ENCODE measurements around the gene LMF1. TPM values are rescaled to one million over a fixed set of nuclear protein-coding genes. Genes with fewer than 3 reads are reported as not detected.

The LMF1 gene
- total RNA-seq, 4 donors from 2014 or later: 7.7 to 15.8 (median 10.2) TPM

DNA sequence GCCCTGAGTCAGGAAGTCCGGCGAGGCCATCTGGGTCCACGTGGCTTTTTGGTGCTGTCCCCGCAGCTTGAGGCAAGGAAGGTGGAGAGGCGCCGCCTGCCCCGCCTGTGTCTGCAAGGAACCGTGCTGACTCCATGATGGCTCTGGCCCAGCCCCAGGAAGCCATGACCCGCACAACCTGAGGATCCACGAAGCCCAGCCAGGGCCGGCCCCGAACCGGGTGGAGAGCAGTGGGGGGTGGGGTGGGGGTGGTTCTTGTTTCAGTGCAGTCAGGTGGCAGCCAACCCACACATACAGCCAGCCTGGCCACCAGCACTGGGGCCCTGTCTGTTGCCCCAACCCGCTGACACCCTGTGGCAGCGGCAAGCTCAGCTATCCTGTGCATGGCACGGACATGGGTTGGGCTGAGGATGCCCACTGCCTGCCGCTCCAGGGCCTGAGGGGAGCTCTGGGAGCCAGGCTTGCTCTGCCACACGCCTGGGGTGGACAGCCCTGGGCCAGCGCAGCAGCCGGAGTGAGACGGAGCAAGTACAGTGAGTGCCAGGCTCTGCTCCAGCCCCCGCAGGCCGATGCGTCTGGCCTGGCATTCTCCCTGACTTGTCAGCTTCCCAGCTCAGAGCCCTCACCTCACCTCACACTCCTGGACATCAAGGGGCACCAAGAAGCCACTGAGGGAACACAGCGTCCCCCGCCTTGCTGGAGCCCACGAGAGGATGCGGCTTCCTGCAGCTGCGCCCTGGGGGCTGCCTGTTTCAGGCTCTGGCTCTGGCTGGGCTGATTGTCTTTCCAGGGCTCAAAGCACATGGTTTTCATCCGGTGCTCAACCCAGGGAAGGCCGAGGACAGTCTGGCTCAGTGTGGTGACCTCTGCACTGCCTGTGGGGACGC lies 68.8 kb downstream of the LMF1 start:
- ATAC-seq (no peak), DNase-seq (no peak)
- in situ Hi-C loops (cut with MboI; ENCODE audit: low sequenced_read_pairs in 4 of 4): no loop called here
- Histone ChIP-seq H3K4me3 (no peak overlapping the region), H3K4me1 (no peaks in the 10 kb centered on the region), H3K9me3 (no peaks in the 10 kb centered on the region), H3K36me3 (peaks cover 0 to 12% of the 10 kb centered on the region in 2 donors), H3K27ac (no peak overlapping the region), H3K27me3 (no peaks in the 10 kb centered on the region)
- intact Hi-C loops (cut with DNase I; ENCODE audit: low total_unique reads): no loop called here
- TF ChIP-seq POLR2A (IDR thresholded peaks at IDR 0.05): no peak
- TF ChIP-seq, protein P1, sequence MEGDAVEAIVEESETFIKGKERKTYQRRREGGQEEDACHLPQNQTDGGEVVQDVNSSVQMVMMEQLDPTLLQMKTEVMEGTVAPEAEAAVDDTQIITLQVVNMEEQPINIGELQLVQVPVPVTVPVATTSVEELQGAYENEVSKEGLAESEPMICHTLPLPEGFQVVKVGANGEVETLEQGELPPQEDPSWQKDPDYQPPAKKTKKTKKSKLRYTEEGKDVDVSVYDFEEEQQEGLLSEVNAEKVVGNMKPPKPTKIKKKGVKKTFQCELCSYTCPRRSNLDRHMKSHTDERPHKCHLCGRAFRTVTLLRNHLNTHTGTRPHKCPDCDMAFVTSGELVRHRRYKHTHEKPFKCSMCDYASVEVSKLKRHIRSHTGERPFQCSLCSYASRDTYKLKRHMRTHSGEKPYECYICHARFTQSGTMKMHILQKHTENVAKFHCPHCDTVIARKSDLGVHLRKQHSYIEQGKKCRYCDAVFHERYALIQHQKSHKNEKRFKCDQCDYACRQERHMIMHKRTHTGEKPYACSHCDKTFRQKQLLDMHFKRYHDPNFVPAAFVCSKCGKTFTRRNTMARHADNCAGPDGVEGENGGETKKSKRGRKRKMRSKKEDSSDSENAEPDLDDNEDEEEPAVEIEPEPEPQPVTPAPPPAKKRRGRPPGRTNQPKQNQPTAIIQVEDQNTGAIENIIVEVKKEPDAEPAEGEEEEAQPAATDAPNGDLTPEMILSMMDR (IDR thresholded peaks at IDR 0.05 in 4 of 5, conservative IDR thresholded peaks at IDR 0.05 in 1 of 5): no peak

DNA sequence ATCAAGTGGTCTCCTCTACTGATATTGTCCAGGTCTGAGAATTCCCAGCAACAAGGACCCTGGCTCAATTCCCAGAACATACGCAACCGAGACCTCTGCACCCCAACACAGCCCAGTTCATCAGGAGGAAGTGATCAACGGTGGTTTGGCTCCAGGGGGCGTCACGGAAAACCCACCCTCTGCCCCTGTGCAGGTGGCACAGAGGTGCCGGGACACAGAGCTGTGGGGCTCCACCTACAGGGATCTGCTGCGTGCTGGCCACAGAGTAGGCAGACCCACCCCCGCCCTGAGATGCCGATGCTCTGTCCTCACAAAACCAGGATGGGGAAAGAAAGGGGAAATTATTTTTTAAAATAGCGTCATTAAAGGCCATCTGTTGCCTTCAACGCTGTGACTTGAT lies 69.6 kb downstream of the LMF1 start:
- Histone ChIP-seq H3K36me3 (peaks cover 0 to 4% of the 10 kb centered on the region in 2 donors), H3K27ac (no peak overlapping the region), H3K9me3 (no peaks in the 10 kb centered on the region), H3K27me3 (no peaks in the 10 kb centered on the region), H3K4me3 (no peak overlapping the region), H3K4me1 (no peaks in the 10 kb centered on the region)
- no peak for DNase-seq
- intact Hi-C loops (cut with DNase I; ENCODE audit: low total_unique reads) (no loop called here), in situ Hi-C loops (cut with MboI; ENCODE audit: low sequenced_read_pairs in 4 of 4) (no loop called here)
- TF ChIP-seq, protein P1 (IDR thresholded peaks at IDR 0.05 in 4 of 5, conservative IDR thresholded peaks at IDR 0.05 in 1 of 5): no peak
- TF ChIP-seq POLR2A (IDR thresholded peaks at IDR 0.05): no peak
- ATAC-seq: no peak

DNA sequence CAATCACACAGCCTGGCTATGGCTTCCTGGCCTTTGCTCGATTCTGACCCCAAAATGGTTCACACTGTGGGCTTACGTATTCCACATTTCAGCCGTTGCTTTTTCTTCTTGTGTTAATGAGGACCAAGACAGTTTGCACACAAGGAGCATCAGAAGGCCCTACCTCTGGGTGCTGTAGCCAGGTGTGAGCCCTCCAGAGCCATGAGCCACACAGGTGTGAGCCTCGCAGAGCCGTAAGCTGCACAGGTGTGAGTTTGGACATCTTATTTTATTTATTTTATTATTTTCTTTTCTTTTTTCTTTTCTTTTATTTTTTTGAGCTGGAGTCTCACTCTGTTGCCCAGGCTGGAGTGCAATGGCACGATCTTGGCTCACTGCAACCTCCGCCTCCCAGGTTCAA lies 70.6 kb downstream of the LMF1 start:
- Histone ChIP-seq H3K27me3 (no peaks in the 10 kb centered on the region), H3K9me3 (no peaks in the 10 kb centered on the region), H3K4me1 (no peaks in the 10 kb centered on the region), H3K27ac (no peak overlapping the region), H3K4me3 (no peak overlapping the region), H3K36me3 (no peaks in the 10 kb centered on the region)
- DNase-seq (no peak), ATAC-seq (no peak)
- intact Hi-C loops (cut with DNase I; ENCODE audit: low total_unique reads) (no loop called here), in situ Hi-C loops (cut with MboI; ENCODE audit: low sequenced_read_pairs in 4 of 4) (no loop called here)
- TF ChIP-seq, protein P1 (IDR thresholded peaks at IDR 0.05 in 4 of 5, conservative IDR thresholded peaks at IDR 0.05 in 1 of 5): no peak
- TF ChIP-seq POLR2A (IDR thresholded peaks at IDR 0.05): no peak

DNA sequence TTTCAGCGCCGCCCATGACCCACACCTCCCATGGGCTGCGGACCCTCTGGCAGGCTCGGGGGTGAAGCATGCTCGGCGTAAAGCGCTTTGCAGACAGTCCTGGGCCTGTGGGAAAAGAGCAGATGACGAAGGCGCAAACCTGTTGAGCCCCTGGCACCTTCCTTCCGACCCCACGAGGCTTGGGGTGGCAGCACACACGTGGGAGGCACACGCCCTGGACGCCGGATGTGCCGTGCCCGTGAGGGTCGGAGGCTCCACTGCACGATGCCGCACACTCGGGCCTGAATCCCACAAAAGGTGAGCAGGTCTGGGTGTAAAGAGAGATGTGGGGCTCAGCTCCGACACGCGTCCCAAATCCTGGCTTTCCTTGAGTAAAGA lies 71.1 kb downstream of the LMF1 start:
- intact Hi-C loops (cut with DNase I; ENCODE audit: low total_unique reads): no loop called here

DNA sequence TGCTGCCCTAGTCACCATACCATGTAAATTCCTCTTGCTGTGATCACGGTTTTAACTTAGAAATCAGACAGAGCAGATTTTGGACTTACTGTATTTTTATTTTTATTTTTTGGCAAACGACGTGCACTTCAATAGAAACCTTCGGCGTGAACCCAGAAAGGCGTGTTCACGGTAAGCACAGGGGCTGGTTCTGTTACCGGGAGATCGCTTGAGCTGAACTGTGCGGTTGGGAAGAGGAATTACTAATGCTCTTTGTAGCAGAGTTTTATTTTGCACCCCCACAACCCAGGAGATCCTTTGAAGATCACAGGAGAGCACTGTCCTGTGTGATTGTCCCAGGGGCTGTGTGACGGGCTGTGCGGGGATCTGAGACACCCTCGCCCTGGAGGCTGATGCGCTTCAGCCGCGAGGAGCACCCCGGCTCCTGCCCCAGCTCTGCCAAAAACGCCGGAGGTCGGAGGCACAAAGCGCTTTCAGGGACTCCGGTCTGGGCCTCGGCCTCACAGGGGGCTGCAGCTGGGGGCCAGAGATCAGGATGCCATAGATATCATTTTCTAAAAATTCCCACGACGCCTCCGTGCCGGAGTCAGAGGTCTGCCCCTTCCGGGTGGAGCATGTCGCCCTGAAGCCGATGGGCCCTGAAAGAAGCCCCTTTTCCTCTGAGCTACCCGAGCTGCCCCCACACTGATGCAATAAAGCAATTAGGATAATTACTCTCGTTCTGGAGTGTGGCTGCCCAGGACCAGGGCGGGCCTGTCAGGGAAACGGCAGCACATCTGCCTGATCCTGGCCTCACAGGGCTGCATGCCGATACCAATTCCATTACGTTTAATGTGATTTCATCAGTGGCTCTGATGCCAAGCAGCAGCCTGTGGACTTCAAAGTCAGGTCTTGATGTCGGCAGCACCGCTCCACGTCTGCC lies 71.8 kb downstream of the LMF1 start:
- in situ Hi-C loops (cut with MboI; ENCODE audit: low sequenced_read_pairs in 4 of 4): no loop called here
- ATAC-seq: no peak

More for the DNA sequence above, 71.1 kb downstream of the LMF1 start:
- no peak for DNase-seq
- Histone ChIP-seq H3K36me3 (no peaks in the 10 kb centered on the region), H3K4me1 (no peaks in the 10 kb centered on the region), H3K4me3 (no peak overlapping the region), H3K27ac (no peak overlapping the region), H3K27me3 (no peaks in the 10 kb centered on the region), H3K9me3 (no peaks in the 10 kb centered on the region)
- no peak for ATAC-seq
- in situ Hi-C loops (cut with MboI; ENCODE audit: low sequenced_read_pairs in 4 of 4): no loop called here
- no peak for TF ChIP-seq POLR2A (IDR thresholded peaks at IDR 0.05)

More for the DNA sequence above, 71.8 kb downstream of the LMF1 start:
- Histone ChIP-seq H3K4me3 (no peak overlapping the region), H3K27me3 (no peaks in the 10 kb centered on the region), H3K36me3 (no peaks in the 10 kb centered on the region), H3K4me1 (no peaks in the 10 kb centered on the region), H3K27ac (no peak overlapping the region), H3K9me3 (no peaks in the 10 kb centered on the region)
- no peak for TF ChIP-seq POLR2A (IDR thresholded peaks at IDR 0.05)
- intact Hi-C loops (cut with DNase I; ENCODE audit: low total_unique reads): no loop called here
- no peak for DNase-seq
